ENCODE data around the gene STK33.

The STK33 gene

DNA sequence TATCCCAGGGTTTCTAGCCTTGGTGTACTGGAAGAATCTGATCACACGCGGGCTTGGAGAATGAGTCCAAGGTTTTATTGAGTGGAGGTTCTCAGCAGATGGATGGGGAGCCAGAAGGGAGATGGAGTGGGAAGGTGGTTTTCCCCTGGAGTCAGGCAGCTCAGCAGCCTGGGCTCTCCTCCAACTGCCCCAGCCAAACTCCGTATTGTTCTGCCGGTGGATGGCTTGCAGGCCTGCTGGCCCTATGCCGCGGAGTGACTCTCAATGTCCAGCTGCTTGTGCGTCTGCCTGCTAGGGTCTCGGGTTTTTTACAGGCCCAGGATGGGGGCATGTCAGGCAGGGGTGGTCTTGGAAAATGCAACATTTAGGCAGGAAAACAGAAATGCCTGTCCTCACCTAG is 168.0 kb downstream of the STK33 start:
- no peak for DNase-seq (ENCODE audit: low spot score)

DNA sequence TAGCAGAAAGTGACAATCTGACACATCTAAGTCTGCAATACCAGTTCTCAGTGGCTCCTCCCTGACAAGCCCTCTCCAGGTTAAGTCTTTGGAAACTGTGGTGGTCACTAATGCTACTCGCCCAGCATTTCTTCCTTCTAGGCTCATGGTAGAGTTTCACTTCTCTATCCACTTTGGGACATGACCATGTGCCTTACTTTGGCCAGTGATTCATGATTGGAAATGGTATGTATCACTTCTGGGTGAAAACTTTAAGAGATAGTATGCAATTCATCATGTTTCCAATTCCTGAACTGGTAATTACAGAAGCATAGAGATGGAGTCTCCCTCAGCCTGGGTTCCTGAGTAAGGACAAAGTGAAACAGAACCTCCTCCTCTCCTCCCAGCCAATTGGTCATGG is 178.8 kb downstream of the STK33 start:
- no peak for DNase-seq (ENCODE audit: low spot score)

DNA sequence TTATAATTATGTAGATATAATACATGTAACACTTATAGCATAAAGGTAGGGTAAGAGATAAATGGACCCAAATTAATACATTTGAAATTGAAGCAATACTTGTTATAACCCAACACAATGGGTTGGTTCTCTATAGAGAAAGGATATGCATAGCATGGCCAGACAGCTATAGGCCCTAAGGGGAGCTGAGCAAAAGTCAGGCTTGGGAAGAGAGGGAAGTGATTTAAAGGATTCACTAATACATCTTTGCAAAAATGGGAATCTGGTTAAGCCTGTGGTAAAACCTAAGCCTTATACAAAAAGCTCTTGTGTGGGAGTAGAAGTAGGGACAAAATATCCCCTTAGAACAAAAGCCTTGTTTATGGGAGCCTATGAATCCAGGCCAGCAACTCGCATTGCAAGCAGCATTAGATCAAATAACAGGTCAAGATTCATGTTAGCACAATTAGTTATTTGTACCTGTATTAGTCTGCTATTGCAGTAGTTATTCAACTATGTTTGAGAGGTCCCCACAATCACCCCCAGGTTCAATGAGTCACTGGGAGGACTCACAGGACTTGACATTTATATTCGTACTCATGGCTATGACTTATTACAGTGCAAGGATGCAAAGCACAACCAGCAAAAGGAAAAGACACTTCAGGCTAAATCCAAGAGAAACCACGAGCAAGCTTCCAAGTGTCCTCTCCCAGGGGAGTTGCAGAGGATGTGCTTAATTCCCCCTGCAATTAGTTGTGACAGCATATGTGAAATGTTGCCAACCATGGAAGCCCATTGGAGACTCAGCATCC is 185.7 kb downstream of the STK33 start:
- peak; percentile 50 for DNase-seq (ENCODE audit: low spot score)

DNA sequence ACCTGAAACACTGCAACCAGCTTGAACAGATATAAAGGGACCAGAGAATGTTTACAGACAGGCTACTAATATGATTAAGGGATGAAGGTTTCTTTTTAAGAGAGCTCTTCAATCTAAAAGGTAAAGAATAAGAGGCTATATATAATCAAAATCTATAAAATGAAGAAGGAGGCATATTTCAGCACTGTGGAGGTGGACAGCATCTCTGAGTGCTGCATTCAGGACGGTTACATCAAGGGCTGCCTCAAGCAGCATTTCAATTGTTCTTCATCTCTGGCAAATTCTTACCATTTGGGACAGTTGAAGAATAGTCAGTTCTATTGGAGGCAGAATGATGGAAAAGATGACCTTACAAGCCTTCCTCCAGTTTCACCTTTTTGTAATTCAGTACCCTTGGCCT is 190.7 kb downstream of the STK33 start:
- DNase-seq (ENCODE audit: low spot score) = no peak

DNA sequence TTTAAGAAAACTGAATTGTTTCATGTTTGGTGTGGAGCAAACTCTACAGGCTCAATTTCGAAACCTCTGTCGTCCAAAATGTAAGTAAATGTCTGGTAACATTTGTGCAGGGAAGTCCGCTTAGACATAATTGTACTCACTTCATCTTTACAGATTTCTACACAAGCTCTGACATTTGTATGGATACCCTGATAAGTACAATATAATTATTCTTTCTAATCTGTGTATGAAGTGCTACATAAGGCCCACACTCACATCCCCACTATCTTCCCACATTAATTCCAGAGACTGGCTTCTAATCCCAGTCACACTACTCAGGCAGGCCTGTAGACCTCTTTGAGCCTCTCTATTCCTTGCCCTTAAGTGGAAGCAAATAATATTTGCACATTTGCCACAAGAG is 201.1 kb downstream of the STK33 start:
- DNase-seq (ENCODE audit: low spot score) = no peak

DNA sequence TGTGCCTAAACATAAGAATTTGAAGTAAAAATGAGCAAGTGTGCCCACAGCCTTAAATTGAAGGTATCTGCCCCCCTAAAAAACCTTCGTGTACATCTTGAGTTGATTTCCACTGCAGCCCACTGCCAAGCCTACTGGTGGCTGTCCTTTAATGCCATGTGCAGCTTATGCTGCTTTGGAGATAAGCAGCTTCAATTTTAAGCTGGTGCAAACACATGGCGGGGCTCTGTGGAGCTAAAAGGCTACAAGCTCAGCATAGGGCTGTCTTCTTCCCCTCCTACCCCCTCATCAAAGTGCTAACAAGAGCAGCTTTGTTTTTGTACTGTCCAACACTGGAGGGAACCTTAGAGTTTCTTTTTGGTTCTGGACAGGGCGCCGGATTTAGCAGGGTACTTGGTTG is 201.9 kb downstream of the STK33 start:
- DNase-seq (ENCODE audit: low spot score) = peak; percentile 76

DNA sequence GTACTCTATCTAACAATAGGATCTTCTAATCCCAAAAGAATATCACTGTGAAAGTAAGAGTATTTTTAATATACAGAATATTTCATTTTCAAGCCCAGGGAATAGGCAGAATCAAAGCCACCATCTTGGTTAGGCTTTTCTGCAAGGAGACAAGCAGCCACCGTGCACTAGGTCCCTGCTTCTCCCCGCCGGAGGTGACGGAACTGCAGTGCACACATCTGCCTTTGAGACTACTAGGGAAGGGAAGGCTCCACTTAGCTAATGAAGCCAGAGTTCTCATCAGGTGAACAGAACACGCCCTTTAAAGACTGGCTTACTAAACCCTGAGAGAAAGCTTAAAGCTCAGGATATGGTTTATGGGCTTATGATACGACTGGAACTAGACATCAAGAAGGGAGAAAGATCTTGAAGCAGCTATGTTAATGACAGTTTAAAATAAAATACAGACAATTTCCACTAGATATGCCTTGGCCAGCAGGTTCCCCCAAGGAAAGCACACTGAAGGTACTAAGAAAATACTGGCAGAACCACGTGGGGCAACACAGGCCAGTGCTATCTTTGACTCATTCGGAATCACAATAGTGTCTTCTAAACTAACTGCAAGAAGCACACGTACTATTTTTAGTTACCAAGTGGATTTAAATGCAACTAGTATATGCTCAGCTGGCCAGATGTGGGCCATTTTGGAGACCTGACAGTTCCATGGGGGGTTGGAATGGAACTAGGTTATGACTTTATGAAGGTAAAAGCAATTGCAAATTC is 203.0 kb downstream of the STK33 start:
- DNase-seq (ENCODE audit: low spot score) = no peak

DNA sequence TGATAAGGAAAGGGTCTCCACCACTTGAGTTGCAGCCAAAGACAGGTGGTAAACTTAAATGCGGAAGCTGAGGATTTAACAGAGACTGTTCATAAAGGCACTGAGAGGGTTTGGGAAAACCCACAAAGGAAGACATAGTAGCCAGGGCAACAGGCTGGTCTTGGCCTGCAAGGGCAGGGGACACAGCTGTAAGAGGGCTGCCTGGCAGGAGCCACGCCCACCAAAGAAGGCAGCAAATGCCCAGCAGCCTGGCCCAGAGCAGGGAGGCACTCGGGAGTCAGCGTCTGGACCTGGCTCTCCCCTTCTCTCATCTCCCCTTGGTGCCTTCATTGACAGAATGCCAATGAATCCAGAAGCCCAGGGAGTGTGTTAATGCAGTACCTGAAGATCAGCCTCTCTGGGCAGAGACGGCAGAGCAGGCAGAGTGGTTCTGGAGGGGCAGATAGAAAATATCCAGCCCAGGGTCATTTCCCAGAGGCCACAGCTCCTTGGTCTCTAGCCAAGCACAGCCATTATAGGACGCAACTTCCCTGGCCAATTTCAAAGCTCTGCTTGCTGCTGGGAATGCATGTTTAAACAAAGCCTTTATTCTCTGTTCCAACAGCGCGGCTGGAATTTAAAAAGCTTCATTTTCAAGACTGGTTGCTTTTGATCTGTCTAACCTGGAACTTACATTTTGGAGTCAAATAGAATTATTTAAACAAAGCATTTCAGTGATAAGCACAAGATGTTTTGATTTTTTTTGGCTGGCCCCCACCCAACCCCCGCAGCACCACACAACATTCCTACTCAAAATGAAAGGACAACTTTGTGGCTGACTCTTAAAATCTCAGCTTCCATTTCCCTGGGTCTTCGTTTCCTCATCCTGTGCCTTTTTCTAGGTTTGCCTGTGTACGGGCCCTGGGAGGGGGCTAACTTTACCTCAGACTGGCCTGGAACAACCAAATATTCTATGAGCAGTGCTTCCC is 204.7 kb downstream of the STK33 start:
- no peak for DNase-seq (ENCODE audit: low spot score)

DNA sequence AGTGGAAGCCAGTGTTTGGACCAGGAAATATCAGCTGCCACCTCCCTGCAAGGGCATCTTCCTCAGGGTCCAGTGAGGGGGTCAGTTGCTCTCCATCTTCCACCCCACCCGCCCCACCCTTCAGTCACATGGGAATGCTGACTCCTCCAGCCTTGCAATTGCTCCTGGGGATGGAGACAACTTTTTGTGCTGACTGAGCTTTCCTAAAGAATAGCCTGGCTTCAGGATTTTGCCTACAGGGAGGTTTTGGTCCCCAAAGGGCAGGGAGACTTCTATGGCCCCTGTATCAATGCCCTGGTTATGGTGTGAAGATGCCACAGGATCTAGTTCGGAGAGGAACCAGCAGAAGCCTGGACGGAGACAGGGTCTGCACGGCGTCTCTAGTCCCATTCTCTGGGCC is 206.3 kb downstream of the STK33 start:
- DNase-seq (ENCODE audit: low spot score) = no peak

DNA sequence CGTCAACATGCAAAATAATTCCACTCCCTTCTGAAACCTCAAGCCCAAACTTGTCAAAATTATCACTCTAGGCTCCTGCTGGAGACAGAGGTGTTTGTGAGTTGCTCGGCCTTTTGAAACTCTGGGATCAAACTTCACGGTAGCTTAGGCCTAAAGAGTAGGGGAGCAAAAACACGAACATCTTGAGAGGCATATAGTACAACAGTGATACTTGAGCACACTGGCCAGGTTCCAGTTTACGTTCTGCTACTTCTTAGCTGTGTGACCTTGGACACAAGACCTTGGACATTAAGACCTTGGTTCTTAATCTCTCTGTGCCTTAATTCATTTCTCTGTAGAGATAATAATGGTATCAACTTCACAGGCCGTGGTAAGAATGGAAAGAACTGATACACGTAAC is 206.9 kb downstream of the STK33 start:
- no peak for DNase-seq (ENCODE audit: low spot score)

DNA sequence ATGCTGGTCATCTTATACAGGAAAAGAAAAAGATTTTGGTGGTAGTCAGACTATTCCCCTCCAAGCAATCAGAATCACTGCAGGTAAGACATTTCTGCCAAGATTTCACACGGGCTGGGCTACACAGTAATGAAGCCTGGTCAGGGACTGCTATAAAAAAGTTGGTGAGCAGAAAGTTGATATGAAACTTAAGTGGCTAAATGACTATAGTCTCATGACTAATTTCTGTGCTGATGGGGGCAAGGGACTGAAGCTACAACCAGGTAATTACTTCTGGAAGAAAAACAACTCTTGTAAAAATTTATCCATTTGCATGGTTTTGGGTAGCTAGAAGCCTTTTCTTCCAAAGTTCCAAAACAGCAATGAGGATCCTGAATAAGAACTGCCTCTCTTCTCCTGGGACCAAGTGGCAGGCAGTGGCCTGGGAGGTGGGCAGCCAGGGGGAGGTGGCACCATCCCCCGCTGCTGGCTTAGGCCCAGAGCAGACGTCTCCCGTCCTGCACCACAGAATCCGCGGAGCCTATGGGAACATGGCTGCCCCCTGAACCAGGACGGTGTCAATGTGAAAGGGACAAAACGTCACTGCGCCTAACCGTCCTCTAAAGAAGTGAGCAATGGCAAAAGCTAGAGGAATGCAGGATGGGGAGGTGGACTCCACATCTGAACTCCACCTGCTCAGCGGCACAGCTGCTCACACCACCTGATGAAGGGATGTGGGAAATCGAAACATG is 207.7 kb downstream of the STK33 start:
- no peak for DNase-seq (ENCODE audit: low spot score)

DNA sequence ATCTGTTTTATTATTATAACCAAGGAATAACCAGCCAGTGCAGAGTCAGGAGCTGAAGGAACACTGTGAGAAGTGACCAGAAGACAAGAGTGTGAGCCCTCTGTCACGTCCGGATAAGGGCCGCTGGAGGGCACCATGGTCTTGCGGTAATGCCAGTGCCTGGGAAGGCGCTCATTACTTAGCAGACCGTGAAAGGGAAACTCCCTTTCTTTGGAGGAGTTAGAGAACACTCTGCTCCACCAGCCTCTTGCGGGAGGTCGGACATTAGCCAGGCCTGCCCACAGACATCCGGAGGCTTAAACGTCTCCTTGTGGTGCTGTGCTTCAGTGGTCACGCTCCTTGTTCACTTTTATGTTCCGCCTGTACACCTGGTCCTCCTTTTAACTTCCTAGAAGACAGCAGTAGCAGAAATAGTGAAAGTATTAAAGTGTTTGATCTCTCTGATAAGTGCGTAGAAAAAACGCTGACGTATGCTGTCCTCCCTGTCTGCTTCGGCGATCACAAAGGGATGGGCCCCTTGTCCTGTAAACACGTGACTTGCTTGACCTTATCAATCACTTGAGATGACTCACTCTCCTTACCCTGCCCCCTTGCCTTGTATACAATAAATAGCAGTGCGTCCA is 209.7 kb downstream of the STK33 start:
- no peak for DNase-seq (ENCODE audit: low spot score)

DNA sequence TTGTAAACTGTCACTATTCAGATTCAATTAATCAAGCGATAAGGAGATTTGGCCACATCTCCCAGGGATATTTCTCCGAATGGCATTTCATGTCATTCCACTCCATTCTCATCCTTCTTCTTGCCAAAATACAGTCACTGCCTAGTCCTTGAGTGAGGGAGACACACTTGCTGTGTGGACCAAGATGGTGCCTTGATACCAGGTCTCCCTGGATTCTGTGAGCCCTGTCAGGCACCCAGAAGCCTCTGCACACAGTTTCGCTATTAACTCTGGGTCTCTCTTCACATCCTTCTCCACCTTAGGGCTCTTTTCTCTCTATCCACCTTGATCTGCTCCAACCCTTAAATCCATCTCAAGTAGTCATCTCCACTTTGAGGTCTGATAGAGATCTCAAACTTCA is 210.4 kb downstream of the STK33 start:
- no peak for DNase-seq (ENCODE audit: low spot score)

DNA sequence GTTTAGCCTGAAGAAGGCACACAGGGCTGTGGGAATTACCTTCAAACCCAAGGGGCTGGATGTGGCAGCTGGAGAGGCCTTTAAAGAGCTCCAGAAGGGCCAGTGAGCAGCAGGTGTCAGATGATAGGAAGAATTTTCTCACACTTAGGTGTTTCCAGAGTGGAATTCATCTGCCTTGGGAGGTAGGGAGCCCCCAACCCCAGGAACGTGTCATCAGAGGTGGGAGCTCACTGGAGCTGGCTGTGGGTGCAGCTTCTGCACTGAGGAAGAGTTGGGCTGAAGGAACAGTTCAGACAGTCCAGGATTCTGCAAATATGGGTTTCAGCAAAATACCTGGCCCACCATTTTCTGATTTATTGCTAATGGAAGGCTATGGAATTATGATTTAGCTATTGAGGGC is 210.8 kb downstream of the STK33 start:
- DNase-seq (ENCODE audit: low spot score) = no peak

DNA sequence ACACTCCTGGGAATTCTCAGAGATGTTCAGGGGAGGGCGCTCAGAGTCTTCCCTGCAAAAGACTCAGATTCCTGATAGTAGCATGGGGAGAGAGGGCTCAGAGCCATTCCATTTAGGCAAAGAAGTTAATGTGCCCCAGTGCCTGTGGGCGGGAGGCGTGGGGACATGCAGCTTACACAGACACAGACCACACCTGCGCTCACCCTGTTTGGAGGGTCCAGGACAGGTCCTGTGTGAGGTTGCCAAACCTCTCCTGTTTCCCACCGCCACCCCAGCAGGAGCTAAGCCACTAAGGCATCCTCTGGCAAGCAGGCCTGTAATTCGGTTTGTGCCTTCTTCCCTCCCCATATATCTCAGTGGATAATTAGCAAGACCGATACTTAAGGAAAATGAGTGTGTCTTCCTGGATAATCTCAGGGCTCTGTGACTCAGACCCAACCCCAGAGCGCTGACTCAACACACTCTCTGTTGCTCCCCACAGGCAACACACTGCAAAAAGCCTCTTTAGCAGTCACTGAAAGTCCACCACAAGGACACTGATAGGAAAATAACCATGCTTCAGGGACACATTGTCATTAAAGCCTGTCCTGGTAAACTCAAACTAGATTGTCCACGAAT is 211.5 kb downstream of the STK33 start:
- no peak for DNase-seq (ENCODE audit: low spot score)

DNA sequence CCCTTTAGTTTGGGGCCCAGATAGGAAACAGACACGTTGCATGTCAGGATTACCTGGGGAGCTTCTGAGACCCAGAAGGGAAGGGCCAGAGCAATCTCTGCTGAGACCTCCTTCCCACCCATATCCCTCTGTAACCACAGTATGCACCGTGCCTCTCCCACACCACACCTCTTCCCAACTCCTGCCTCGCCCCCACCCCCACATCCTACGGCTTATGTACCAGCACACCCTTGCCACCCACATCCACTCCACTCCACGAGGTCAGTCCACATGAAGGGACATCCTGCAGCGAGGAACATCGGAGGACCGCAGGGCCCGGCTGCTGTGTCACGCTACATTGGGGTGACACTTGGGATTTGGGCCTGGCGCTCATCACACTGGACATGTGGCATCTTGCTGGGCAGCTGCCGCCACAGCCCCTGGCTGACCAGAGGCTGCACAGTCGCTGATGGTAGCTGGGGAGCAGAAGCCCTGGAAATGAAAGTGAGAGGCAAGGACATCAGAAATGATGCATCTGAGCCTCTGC is 212.1 kb downstream of the STK33 start:
- no peak for DNase-seq (ENCODE audit: low spot score)

DNA sequence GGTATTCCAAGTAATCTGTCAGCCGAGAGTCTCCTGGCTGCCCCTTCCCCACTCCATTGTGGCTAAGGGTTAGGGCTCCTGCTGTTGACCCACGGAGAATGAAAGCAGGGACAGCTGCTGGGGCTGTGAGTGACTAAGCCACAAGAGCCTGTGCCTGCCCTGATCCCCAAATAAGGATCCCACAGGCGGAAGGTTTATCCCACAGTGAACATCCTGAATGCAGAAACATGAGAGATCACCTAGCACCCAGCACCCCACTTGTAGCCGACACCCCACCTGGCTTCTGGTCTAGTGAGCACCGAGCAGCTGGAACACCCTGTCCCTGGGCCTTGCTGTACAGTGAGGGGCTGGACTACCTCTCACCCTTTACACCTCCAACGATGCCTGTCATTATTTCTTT is 212.7 kb downstream of the STK33 start:
- no peak for DNase-seq (ENCODE audit: low spot score)

DNA sequence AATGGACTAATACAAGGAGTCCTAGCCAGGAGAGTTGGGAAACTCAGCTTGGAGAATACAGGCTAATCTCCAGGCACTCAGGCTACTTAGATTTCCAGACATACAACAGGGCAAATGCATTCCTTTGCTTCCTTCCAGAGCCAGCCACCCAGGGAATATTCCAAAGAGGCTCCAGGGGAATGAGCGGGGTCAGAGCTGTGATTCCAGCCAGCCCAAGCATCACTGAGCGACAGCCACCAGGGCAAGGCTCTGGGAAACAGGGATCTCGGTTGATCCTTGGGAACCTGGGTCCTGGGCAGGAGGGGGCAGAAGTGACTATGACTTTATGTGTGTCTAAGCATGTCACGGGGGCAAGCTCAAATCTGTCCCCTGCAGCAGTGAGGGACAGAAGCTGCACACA is 218.1 kb downstream of the STK33 start:
- DNase-seq (ENCODE audit: low spot score) = no peak

DNA sequence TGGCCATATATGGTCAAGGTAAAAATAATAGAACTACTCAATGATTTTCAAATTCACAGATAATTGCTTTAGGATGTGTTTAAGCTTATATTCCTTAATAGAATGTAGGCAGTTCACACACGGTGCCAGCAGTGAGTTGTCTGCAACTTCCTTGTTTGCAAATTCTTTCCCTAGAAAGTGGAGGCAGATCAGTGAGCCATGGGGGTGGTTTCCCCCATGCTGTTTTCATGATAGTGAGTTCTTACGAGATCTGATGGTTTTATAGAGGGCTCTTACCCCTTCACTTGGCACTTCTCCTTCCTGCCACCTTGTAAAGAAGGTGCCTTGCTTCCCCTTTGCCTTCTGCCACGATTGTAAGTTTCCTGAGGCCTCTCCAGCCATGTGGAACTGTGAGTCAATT is 218.6 kb downstream of the STK33 start:
- no peak for DNase-seq (ENCODE audit: low spot score)

DNA sequence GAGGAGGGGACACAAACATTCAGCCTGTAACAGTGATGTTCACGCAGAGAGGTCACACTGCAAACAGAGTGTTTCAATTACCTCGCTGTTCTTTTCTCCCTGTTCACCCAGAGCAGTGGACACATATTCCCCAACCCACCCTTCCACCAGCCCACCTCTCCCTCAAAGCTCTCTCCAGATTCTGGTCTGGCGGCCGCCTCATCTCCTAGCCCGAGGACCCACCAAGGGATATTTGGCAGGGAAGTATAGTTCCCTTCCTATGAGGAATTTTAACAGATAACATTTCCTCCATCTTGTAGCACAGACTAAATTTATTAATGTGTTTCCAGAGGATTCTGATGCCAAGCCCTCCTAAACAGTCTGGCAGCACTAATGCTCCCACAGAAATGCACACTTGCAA is 219.3 kb downstream of the STK33 start:
- no peak for DNase-seq (ENCODE audit: low spot score)

Data from D341Med (cell line).